ENCODE measurements around the gene SULT1A1. TPM values are rescaled to one million over a fixed set of nuclear protein-coding genes. Genes with fewer than 3 reads are reported as not detected.
"Not testable (repeated sequence)": the region's sequence is repeated elsewhere in the genome, so short reads cannot be mapped to it uniquely, and the experiment has no call there.

SULT1A1 gene
- total RNA-seq, 2 donors from 2014 or later = 7.0 to 27.2 TPM

- Histone ChIP-seq H3K9me3 (no peaks in the 10 kb centered on the region), H3K36me3 (no peaks in the 10 kb centered on the region), H3K27me3 (replicated peaks; ENCODE audit: insufficient read depth) (no peaks in the 10 kb centered on the region), H3K27ac (no peak overlapping the region), H3K4me1 (ENCODE audit: control insufficient read depth in 1 of 2, low read depth in 2 of 2) (no peaks in the 10 kb centered on the region), H3K4me3 (no peak overlapping the region)
- DNase-seq (ENCODE audit: low spot score) = no peak
- ATAC-seq (ENCODE audit: insufficient number of reproducible peaks, low FRiP score, low read depth) = no peak
- TF ChIP-seq CTCF (IDR thresholded peaks at IDR 0.05) = no peak
Observed at GRCh38 chr16:28597692-28598261, 12.1 kb downstream of the SULT1A1 start.

- Histone ChIP-seq H3K27ac (no peak within 1 kb of the TSS), H3K4me3 (no peak within 1 kb of the TSS), H3K36me3 (no peaks in the 10 kb centered on the region), H3K9me3 (no peaks in the 10 kb centered on the region), H3K27me3 (replicated peaks; ENCODE audit: insufficient read depth) (no peaks in the 10 kb centered on the region), H3K4me1 (ENCODE audit: control insufficient read depth in 1 of 2, low read depth in 2 of 2) (no peaks in the 10 kb centered on the region)
- DNase-seq (ENCODE audit: low spot score) (no peak), ATAC-seq (ENCODE audit: insufficient number of reproducible peaks, low FRiP score, low read depth) (no peak)
- TF ChIP-seq CTCF (IDR thresholded peaks at IDR 0.05) = no peak
Observed at GRCh38 chr16:28596840-28597691, 12.8 kb downstream of the SULT1A1 start, which contains the start of gene SULT1A2. TSS of gene SULT1A2 (minus strand) at chr16:28597050. CDS start at chr16:28595930, 1,120 bp downstream.

GRCh38 chr16:28596115-28596630, 13.7 kb downstream of the SULT1A1 start:
- ATAC-seq (ENCODE audit: insufficient number of reproducible peaks, low FRiP score, low read depth) (no peak), DNase-seq (ENCODE audit: low spot score) (no peak)
- TF ChIP-seq CTCF (IDR thresholded peaks at IDR 0.05) = no peak
- H3K27ac ChIP-seq = no peak overlapping the region
- no peaks in the 10 kb centered on the region for H3K27me3 ChIP-seq (replicated peaks; ENCODE audit: insufficient read depth)
- no peak overlapping the region for H3K4me3 ChIP-seq
- H3K36me3 ChIP-seq = peaks cover 2% of the 10 kb centered on the region
- no peaks in the 10 kb centered on the region for H3K9me3 ChIP-seq
- H3K4me1 ChIP-seq (ENCODE audit: control insufficient read depth in 1 of 2, low read depth in 2 of 2) = no peaks in the 10 kb centered on the region

GRCh38 chr16:28595451-28595850, 14.4 kb downstream of the SULT1A1 start:
- not testable (repeated sequence) for H3K27me3 ChIP-seq (replicated peaks; ENCODE audit: insufficient read depth); H3K4me3 ChIP-seq; H3K9me3 ChIP-seq; DNase-seq (ENCODE audit: low spot score); H3K36me3 ChIP-seq; ATAC-seq (ENCODE audit: insufficient number of reproducible peaks, low FRiP score, low read depth); H3K27ac ChIP-seq; H3K4me1 ChIP-seq (ENCODE audit: control insufficient read depth in 1 of 2, low read depth in 2 of 2)

- ATAC-seq (ENCODE audit: insufficient number of reproducible peaks, low FRiP score, low read depth) (no peak), DNase-seq (ENCODE audit: low spot score) (no peak)
- no peak for TF ChIP-seq CTCF (IDR thresholded peaks at IDR 0.05)
- Histone ChIP-seq H3K36me3 (peaks cover 27% of the 10 kb centered on the region), H3K27me3 (replicated peaks; ENCODE audit: insufficient read depth) (no peaks in the 10 kb centered on the region), H3K9me3 (no peaks in the 10 kb centered on the region), H3K27ac (no peak overlapping the region), H3K4me3 (no peak overlapping the region), H3K4me1 (ENCODE audit: control insufficient read depth in 1 of 2, low read depth in 2 of 2) (no peaks in the 10 kb centered on the region)
Observed at GRCh38 chr16:28592979-28593553, 16.8 kb downstream of the SULT1A1 start.
